OCI-LY3 (cell line): ENCODE measurements around the gene RARRES2.
"Not testable (repeated sequence)": the region's sequence is repeated elsewhere in the genome, so short reads cannot be mapped to it uniquely, and the experiment has no call there.

Source experiments
- EZH2phosphoT487 ChIP-seq: fragments of 200-600 bp; shearing (Covaris generic); IDR thresholded peaks from 2 replicates; pipeline ENCODE4 v1.6.1; 2018; ENCODE audit warnings: antibody characterized with exemption, mixed run types, low read depth
- TF ChIP-seq, protein P1 (sequence below): fragments of 200-600, 300-600 bp; sonication (generic); IDR thresholded peaks from 2 replicates; pipeline ENCODE4 v1.5.1; 2014; ENCODE audit warnings: antibody characterized with exemption, low read length, low read depth

- TF ChIP-seq, protein P1, sequence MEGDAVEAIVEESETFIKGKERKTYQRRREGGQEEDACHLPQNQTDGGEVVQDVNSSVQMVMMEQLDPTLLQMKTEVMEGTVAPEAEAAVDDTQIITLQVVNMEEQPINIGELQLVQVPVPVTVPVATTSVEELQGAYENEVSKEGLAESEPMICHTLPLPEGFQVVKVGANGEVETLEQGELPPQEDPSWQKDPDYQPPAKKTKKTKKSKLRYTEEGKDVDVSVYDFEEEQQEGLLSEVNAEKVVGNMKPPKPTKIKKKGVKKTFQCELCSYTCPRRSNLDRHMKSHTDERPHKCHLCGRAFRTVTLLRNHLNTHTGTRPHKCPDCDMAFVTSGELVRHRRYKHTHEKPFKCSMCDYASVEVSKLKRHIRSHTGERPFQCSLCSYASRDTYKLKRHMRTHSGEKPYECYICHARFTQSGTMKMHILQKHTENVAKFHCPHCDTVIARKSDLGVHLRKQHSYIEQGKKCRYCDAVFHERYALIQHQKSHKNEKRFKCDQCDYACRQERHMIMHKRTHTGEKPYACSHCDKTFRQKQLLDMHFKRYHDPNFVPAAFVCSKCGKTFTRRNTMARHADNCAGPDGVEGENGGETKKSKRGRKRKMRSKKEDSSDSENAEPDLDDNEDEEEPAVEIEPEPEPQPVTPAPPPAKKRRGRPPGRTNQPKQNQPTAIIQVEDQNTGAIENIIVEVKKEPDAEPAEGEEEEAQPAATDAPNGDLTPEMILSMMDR = not testable (repeated sequence)
- TF ChIP-seq EZH2phosphoT487 = not testable (repeated sequence)
These were observed 52.6 kb downstream of the RARRES2 start for GRCh38 chr7:150288816-150289215.
